Panc1 (cell line): ENCODE results near the gene MYO5B. TPM values are rescaled to one million over a fixed set of nuclear protein-coding genes. Genes with fewer than 3 reads are reported as not detected.

Experiments
- ATAC-seq: fragments of 200-7000 bp; cut with Tn5 transposase; 2 replicates; pipeline ENCODE4 v1.9.1; 2020; ENCODE audit warnings: mild to moderate bottlenecking, moderate library complexity
- BruUV-seq: library from RNA; stranded (reverse); fragments of 400-500 nt; replicated peaks from 2 replicates; lab custom pipeline; 2021; lab: Mats Ljungman, UMichigan
- CTCF ChIA-PET: fragments of 300-600 bp; sonication (Branson Sonifier 250); formaldehyde crosslinking; loops from one replicate; lab custom pipeline; 2022; ENCODE audit warnings: antibody characterized with exemption; lab: Charles Lee
- POLR2A ChIA-PET: fragments of 300-600 bp; sonication (Branson Sonifier 250); formaldehyde crosslinking; loops from one replicate; lab custom pipeline; 2022; ENCODE audit warnings: antibody characterized with exemption; lab: Charles Lee
- DNase-seq: peaks from one replicate; pipeline ENCODE4 v3.0.0-alpha.2; 2010; ENCODE audit warnings: low read depth, low spot score
- H3K27ac ChIP-seq: 2 replicates; pipeline ENCODE4 v1.5.1; 2011; ENCODE audit warnings: mild to moderate bottlenecking, low read length, inconsistent platforms
- H3K27me3 ChIP-seq: fragments of 200-500 bp; sonication (Bioruptor generic); 2 replicates; pipeline ENCODE4 v1.6.0; 2014; ENCODE audit warnings: low read length, inconsistent platforms; ENCODE audit not compliant: control insufficient read depth, insufficient read depth
- H3K36me3 ChIP-seq: fragments of 200-500 bp; sonication (Bioruptor generic); 2 replicates; pipeline ENCODE4 v1.5.1; 2014; ENCODE audit warnings: inconsistent platforms, mild to moderate bottlenecking, low read length, moderate library complexity; ENCODE audit not compliant: control insufficient read depth, insufficient read depth
- H3K4me1 ChIP-seq: 2 replicates; pipeline ENCODE4 v1.5.1; 2011; ENCODE audit warnings: inconsistent platforms, mild to moderate bottlenecking, low read length, moderate library complexity; ENCODE audit not compliant: control insufficient read depth, insufficient read depth
- H3K4me3 ChIP-seq, 2 experiments: 2 replicates each; pipeline ENCODE4 v1.5.1; 2011 to 2012; ENCODE audit warnings: low read depth in 2 of 2, low read length in 2 of 2, mild to moderate bottlenecking in 2 of 2, inconsistent platforms in 1 of 2, moderate library complexity in 1 of 2
- H3K9me3 ChIP-seq: fragments of 200-500 bp; sonication (Bioruptor generic); 2 replicates; pipeline ENCODE4 v1.5.1; 2014; ENCODE audit warnings: low read depth, mild to moderate bottlenecking, inconsistent platforms, low read length, moderate library complexity; ENCODE audit not compliant: control insufficient read depth, insufficient read depth
- POLR2AphosphoS5 ChIP-seq: IDR thresholded peaks from 2 replicates; pipeline ENCODE4 v1.6.1; 2012; ENCODE audit warnings: mild to moderate bottlenecking, low read depth, low read length, moderate library complexity
- SIN3A ChIP-seq: IDR thresholded peaks from 2 replicates; pipeline ENCODE4 v1.6.1; 2012; ENCODE audit warnings: low read depth, mild to moderate bottlenecking, low read length, moderate library complexity, borderline replicate concordance; ENCODE audit not compliant: insufficient read depth
- TCF7L2 ChIP-seq: IDR thresholded peaks from 2 replicates; pipeline ENCODE4 v1.6.1; 2011; ENCODE audit warnings: mild to moderate bottlenecking, low read depth, low read length, inconsistent platforms
- in situ Hi-C: cut with HindIII; loops from 2 replicates; pipeline ENCODE4 v1.10.0; 2016; ENCODE audit warnings: low sequenced_read_pairs, low pct_unique_long_range_greater_than_20kb
- intact Hi-C: fragments of 100-400 bp; cut with micrococcal nuclease; formaldehyde crosslinking; loops from one replicate; pipeline ENCODE4 v1.10.0; 2022; ENCODE audit not compliant: unreplicated experiment
- total RNA-seq: library from RNA; stranded (reverse); gene quantifications from one replicate; pipeline ENCODE4 v1.2.1, GENCODE V29; 2021; ENCODE audit not compliant: unreplicated experiment
- TF ChIP-seq, protein P1 (sequence below), 2 experiments: IDR thresholded peaks; 2 replicates each; pipeline ENCODE4 v1.6.1; 2011 to 2012; ENCODE audit warnings: low read depth in 2 of 2, control low read depth in 1 of 2, low read length in 1 of 2, mild to moderate bottlenecking in 1 of 2, moderate library complexity in 1 of 2; ENCODE audit not compliant: insufficient read depth in 1 of 2
- TF ChIP-seq, protein P2 (sequence below): fragments of 450-650 bp; IDR thresholded peaks from 2 replicates; pipeline ENCODE4 v1.5.1; 2017; ENCODE audit warnings: mild to moderate bottlenecking

The MYO5B gene
- total RNA-seq, 1 experiment from 2014 or later, result 0.31 TPM

DNA sequence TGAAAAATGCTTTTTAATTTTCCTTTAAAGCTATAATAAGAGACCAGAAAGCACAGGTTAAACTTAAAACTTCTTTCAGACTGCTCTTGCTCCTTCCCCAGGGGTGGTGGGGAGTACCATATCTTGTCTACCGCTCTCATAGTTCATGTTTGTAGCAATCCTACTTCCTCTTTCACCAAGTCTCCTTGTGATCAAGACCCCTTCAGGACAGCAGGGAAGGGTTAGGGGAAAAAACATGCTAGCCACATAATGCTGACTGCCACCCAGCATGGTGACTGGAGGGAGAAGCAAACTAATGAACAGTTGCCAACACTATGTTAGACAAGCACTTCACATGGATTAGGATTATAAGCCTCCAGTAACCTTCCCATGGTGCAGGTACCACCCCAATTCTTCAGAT is 8.6 kb downstream of the MYO5B start:
- no peak for ATAC-seq
- no peak overlapping the region for H3K27ac ChIP-seq

DNA sequence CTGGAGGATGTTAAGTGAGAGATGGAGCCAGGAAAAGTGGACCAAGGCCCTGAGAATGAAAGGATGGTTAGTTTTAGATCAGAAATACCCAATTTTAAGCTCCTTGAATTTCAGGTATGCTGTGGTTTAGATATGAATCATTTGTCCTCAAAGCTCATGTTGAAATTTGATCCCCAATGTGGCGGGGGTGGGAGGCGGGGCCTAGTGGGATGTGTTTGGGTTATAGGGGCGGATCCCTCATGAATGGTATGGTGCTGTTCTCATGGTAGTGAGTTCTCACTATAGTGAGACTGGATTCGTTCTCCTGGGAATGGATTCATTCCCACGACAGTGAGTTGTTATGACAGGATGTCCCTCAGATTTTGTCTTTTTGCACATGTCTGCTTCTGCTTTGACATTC is 11.4 kb downstream of the MYO5B start:
- in situ Hi-C loops, result no loop called here
- H3K4me3 ChIP-seq, result no peak overlapping the region
- no peak overlapping the region for H3K27ac ChIP-seq
- no peaks in the 10 kb centered on the region; the same call in 1 of the 2 replicates for H3K27me3 ChIP-seq
- DNase-seq, result no peak
- ATAC-seq, result no peak
- no peaks in the 10 kb centered on the region for H3K4me1 ChIP-seq
- no peaks in the 10 kb centered on the region for H3K9me3 ChIP-seq
- TF ChIP-seq POLR2AphosphoS5, result no peak
- TF ChIP-seq, protein P1, sequence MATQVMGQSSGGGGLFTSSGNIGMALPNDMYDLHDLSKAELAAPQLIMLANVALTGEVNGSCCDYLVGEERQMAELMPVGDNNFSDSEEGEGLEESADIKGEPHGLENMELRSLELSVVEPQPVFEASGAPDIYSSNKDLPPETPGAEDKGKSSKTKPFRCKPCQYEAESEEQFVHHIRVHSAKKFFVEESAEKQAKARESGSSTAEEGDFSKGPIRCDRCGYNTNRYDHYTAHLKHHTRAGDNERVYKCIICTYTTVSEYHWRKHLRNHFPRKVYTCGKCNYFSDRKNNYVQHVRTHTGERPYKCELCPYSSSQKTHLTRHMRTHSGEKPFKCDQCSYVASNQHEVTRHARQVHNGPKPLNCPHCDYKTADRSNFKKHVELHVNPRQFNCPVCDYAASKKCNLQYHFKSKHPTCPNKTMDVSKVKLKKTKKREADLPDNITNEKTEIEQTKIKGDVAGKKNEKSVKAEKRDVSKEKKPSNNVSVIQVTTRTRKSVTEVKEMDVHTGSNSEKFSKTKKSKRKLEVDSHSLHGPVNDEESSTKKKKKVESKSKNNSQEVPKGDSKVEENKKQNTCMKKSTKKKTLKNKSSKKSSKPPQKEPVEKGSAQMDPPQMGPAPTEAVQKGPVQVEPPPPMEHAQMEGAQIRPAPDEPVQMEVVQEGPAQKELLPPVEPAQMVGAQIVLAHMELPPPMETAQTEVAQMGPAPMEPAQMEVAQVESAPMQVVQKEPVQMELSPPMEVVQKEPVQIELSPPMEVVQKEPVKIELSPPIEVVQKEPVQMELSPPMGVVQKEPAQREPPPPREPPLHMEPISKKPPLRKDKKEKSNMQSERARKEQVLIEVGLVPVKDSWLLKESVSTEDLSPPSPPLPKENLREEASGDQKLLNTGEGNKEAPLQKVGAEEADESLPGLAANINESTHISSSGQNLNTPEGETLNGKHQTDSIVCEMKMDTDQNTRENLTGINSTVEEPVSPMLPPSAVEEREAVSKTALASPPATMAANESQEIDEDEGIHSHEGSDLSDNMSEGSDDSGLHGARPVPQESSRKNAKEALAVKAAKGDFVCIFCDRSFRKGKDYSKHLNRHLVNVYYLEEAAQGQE (IDR thresholded peaks at IDR 0.05; ENCODE audit: insufficient read depth in 1 of 2, low read depth in 2 of 2, low read length in 1 of 2), result no peak
- TF ChIP-seq, protein P2, sequence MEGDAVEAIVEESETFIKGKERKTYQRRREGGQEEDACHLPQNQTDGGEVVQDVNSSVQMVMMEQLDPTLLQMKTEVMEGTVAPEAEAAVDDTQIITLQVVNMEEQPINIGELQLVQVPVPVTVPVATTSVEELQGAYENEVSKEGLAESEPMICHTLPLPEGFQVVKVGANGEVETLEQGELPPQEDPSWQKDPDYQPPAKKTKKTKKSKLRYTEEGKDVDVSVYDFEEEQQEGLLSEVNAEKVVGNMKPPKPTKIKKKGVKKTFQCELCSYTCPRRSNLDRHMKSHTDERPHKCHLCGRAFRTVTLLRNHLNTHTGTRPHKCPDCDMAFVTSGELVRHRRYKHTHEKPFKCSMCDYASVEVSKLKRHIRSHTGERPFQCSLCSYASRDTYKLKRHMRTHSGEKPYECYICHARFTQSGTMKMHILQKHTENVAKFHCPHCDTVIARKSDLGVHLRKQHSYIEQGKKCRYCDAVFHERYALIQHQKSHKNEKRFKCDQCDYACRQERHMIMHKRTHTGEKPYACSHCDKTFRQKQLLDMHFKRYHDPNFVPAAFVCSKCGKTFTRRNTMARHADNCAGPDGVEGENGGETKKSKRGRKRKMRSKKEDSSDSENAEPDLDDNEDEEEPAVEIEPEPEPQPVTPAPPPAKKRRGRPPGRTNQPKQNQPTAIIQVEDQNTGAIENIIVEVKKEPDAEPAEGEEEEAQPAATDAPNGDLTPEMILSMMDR, result no peak
- no peak for TF ChIP-seq TCF7L2
- TF ChIP-seq SIN3A, result no peak
- ChIA-PET CTCF (interaction anchor here (0.6 kb wide), 2 partner anchors 83 to 155 kb away, joined by 3 to 6 read pairs; no protein-coding TSS in a partner anchor), POLR2A (no interaction called here)
- no peaks in the 10 kb centered on the region for H3K36me3 ChIP-seq
- intact Hi-C loops, result no loop called here
- no TSS peak for BruUV-seq

More for the DNA sequence above, 8.6 kb downstream of the MYO5B start:
- CTCF ChIA-PET, result no interaction called here
- H3K36me3 ChIP-seq, result no peaks in the 10 kb centered on the region
- TF ChIP-seq SIN3A (no peak), TCF7L2 (no peak), POLR2AphosphoS5 (no peak)
- TF ChIP-seq, protein P2, result no peak
- TF ChIP-seq, protein P1 (IDR thresholded peaks at IDR 0.05; ENCODE audit: insufficient read depth in 1 of 2, low read depth in 2 of 2, low read length in 1 of 2), result no peak
- intact Hi-C loops (no loop called here), in situ Hi-C loops (no loop called here)
- peaks cover 2% of the 10 kb centered on the region; the same call in 1 of the 2 replicates for H3K27me3 ChIP-seq
- H3K9me3 ChIP-seq, result no peaks in the 10 kb centered on the region
- no peaks in the 10 kb centered on the region for H3K4me1 ChIP-seq
- BruUV-seq, result no TSS peak
- POLR2A ChIA-PET, result no interaction called here
- DNase-seq, result no peak
- H3K4me3 ChIP-seq, result no peak overlapping the region
